GM20431 (cell line): Measurements from ENCODE around the gene S1PR1.
"Not testable (repeated sequence)": the region's sequence is repeated elsewhere in the genome, so short reads cannot be mapped to it uniquely, and the experiment has no call there.

Experiments used
- in situ Hi-C: fragments of 300-500 bp; cut with MseI, MboI; formaldehyde crosslinking; loops from one replicate; pipeline ENCODE4 v1.15.0; 2020; ENCODE audit warnings: low sequenced_read_pairs; ENCODE audit not compliant: unreplicated experiment

The S1PR1 gene

DNA sequence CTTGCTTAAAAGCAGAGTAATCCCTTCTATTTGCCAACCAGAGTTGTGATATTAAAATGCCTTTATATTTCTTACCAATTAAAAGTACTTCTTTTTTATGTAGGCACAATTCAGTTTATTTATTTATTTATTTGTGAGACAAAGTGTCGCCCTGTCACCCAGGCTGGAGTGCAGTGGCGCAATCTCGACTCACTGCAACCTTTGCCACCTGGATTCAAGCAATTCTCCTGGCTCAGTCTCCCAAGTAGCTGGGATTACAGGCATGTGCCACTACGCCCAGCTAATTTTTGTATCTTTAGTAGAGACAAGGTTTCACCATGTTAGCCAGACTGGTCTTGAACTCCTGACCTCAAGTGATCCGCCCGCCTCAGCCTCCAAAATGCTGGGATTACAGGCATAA lies 17.9 kb upstream of the S1PR1 start:
- in situ Hi-C loops: not testable (repeated sequence)

DNA sequence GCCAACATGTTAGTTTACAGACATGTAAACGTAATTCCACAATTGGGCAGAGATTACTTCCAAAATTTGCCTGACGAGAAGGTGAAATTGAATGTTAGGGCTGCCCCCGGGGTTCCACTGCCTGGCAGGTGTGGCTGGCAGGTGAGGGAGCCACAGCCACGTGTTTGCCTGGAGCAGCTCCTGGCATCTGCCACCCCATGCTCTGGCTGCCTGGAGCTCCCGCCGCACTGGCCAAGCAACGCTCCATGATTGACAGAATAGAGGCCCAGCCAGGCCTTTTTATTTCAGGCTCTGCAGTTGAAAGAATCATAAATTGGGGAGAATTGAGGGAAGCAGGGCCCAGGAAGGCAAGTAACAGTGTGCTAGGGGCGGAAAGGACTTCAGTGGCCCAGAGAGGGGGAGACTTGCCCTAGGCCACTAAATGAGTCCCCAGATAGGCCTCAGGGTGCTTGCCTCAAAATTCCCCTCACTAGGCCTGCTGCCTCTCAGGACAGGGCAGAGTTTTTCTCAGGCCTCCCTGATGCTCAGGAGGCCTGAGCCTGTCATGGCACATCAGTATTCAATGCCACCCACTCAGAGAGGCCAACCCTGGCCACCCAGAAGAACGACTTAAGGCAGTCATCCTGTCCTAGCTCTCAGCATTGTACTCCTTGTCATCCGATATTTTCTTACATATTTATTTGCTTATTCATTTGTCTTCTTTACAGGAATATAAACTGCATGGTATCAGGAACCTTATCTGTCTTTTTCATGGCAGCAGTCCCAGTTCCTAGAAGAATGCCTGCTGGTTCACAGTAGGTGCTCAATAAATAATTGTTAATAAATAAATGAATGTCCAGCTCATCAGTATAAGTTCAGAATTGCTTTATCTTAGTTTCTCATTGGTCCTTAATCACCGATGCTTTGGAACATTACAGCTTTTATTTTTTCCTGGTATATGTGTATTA lies 16.6 kb upstream of the S1PR1 start:
- in situ Hi-C loops: no loop called here

DNA sequence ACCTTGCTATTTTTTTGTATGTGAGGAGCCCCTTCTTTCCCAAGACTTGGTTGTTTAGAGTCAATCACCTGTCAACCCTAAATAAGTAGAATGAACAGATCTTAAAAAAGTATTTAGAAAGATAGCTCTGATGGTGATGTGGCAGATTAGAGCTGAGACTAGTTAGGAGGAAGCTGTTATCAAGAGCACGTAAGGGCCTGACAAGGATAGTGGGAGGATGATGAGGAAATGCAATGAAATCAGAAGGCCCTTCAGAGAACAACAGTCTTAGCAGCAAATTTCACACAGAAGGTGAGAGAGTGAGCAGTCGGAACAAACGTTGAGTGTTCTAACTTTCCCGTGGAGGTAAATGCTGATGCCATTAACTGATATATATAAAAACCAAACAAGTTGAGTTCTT lies 15.9 kb upstream of the S1PR1 start:
- in situ Hi-C loops: no loop called here

DNA sequence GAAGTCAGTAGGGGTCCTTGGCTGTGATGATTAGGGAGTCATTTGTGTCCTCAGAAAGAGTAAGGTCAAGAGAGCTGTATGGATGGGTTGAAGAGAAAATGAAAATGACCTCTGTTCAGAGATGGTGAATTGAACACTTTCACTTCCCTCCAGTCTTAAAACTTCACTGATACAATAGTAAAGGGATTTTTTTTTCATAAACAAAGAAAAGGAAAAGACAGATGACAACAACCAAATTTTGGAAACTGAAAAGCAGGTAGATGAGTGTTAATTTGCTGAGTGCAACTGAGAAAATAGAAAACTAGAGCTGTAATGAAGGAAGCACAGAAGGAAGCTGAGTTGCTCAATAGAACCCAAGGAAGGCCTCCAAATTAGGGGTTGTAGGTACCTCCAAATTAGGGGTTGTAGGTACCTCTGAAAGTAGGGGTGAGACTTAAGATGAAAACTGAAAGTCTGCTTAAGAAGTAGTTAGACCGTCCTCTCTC lies 14.8 kb upstream of the S1PR1 start:
- in situ Hi-C loops: no loop called here

DNA sequence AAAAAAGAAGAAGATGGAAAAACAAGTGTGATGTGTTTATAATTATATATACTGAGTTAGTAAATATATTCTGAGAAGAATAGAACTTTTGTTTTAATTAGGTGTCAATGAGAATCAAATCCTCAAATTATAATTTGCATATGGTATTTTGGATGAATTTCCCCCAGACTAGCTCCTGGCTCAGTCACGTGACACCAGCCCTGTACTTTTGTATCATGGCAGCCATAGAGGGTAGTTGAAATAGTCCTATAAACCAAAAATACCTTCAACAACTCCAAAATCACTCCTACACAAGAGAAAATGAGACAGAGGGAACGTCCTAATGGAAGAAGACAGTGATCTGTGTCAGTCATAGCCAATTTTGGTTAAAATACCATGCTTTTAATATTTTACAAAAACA lies 9.0 kb upstream of the S1PR1 start:
- in situ Hi-C loops: no loop called here

DNA sequence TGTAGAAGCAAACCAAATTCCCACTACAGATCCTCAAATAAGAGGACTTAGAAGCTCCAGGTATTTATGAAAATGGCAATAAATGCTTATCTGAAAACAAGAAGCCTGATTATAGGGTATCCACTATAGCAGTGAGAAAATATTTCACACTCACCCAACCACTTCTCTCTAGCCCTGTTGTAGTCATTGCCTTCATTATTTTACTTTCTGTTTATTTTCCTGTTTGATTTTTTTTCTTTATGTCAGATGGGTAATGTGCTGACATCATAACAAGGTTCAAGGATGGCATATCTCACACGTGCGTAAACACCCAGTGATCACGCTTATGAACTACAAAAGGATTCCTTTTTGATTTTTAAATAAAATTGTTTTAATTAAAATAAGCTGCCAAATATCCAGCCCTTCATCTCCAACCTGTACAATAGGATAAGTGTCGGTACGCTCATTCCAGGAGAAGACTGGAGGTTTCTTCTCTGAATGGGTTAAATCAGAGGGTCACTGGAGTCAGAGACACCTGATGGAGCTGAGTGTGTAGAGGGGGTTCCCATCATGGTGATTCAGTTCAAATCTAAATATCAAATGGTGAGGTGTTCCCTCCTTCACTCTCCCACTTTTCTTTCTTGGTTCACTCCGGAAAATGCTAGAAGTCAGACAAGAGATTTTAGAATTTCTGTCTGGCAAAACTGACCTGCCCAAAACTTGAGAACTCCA lies 8.2 kb upstream of the S1PR1 start:
- in situ Hi-C loops: no loop called here

DNA sequence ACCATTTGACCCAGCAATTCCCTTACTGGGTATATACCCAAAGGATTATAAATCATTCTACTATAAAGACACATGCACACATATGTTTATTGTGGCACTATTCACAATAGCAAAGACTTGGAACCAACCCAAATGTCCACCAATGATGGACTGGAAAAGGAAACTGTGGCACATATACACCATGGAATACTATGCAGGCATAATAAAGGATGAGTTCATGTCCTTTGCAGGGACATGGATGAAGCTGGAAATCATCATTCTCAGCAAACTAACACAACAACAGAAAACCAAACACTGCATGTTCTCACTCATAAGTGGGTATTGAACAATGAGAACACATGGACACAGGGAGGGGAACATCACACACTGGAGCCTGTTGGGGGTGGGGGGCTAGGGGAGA lies 4.6 kb upstream of the S1PR1 start:
- in situ Hi-C loops: not testable (repeated sequence)

DNA sequence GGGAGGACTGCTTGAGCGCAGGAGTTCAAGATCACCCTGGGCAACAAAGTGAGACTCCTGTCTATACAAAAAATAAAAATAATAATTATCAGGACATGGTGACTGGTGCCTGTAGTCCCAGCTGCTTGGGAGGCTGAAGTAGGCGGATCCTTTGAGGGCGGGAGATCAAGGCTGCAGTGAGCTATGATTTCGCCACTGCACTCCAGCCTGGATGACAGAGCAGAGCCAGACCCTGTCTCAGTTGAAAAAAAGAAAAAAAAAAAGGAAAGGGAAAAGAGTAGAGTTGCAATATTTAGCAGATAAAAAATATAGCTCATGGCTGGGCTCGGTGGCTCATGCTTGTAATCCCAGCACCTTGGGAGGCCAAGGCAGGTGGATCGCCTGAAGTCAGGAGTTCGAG lies 3.3 kb upstream of the S1PR1 start:
- in situ Hi-C loops: no loop called here

DNA sequence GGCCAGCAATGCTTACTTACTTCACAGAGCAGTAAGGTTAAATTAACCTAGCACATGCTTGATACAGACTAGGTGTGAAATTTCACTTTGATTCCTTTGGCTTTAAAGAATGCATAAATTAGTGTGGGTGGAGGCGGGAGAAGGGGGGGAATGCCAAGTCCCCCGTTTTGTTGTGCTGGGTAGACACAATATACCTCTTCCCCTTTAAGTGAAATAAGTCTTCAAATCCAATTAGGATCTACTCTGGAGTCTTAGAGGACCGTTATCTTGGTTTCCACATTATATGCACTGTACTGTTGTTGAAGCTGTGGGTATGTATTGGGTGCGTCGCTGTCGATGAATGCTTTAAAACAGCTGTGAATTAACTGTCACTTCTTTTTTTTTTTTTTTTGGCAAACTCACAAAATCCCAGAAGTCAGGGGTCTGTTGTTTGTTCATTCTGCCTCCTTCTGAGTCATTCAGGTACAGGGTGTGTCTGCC lies 1.6 kb upstream of the S1PR1 start:
- in situ Hi-C loops: no loop called here

DNA sequence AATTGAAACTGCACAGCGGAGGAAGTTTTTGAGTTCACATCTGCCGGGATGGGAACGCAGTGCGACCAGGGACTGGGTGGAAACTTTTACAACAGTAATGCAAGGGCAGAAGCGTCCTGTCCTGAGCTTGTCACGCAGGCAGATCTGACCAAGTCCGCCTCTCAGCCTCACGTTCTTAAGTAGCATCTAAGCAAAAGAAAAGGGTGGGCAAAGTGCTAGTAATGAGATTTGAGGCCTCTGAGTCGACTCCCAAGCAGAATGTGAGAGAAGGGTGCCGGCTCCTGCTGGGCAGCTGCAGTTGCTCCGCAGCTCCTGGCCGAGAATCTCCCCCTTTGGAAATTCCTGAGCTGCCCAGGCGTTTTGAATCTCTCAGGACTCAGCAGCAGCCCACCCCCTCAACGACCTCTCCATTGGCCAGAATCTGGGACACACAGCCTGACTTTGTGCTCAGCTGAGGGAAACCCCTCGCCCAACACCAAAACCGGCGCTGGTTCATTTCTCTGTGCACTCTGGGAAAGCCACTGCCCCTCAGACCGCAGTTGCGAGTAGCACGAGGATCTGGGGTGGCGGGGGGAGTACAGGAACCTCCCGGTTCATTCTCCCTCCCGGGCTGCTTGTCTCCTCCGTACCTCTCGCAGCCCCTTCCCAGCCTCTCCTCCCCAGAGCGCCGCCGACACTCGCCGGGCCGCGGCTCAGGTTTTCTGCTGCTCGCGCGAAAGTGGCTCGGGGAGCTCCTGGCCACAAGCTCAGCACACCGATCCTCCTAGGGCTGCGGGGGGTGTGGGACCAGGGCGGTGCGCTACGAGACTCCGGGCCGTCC lies 913 bp upstream of the S1PR1 start:
- in situ Hi-C loops: no loop called here

DNA sequence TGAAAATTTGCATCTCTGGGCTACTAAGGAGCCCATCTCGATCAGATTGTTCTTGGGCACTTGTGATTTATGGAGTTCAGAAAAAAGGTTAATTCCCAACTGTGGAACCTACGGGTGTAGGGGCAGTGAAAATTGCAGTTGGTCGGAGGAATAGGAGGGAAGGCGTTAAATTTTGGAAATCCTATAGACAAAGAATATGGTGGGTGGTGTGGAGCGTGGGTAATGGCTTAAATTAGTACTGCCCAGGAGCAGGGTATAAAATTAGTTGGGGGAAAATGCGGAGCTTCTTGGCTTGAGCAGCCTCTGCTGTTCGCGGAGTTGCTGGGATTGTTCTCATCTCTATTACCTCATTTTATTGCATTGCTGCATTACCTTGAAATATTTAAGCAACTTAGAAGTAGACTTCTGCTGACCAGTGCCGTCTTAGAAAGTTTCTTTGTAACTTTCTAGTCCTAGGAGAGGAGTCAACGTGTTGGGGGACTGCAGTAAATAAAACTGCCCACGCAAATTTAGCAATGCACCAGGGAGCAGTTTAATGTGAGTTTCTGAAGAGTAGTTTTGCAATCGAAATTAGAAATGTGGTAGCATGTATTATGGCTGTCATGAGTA lies 514 bp downstream of the S1PR1 start:
- in situ Hi-C loops: no loop called here

DNA sequence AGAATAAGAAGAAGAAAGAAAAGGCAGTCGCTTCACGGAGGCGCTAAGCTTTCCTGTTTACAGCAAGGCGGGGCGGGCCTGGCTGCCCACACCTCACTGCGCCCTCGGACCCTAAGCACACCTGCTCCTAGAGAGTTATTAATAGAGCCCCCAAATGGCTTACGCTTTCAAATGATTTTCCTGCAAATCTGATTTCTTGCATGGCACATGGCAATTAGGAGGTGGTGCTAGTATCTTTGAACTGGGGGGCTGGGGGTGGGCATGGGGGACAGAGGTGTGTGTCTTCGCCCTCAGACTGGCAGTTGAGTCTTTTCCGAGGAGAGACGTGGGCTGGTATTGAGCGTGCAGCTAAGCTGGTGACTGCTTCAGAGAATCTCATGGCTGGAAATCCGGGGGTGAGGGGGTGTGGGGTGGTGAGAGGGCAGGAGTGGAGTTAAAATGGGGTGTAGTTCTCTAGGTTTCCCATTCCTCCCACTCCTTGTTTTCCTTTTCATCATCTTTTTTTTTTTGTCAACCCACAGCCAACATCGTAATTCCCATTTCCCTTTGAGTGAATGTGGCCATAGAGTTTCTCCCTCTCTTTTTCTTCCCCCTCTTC lies 1.3 kb downstream of the S1PR1 start:
- in situ Hi-C loops: no loop called here

DNA sequence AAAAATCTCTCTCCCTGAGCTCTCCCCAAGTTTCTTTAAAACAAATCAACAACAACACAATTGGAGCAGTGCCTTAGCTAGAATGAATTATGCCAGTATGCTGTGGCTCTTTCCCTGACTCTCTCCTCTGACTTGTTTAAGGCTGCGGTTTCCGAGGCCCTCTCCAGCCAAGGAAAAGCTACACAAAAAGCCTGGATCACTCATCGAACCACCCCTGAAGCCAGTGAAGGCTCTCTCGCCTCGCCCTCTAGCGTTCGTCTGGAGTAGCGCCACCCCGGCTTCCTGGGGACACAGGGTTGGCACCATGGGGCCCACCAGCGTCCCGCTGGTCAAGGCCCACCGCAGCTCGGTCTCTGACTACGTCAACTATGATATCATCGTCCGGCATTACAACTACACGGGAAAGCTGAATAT lies 1.9 kb downstream of the S1PR1 start:
- in situ Hi-C loops: no loop called here

DNA sequence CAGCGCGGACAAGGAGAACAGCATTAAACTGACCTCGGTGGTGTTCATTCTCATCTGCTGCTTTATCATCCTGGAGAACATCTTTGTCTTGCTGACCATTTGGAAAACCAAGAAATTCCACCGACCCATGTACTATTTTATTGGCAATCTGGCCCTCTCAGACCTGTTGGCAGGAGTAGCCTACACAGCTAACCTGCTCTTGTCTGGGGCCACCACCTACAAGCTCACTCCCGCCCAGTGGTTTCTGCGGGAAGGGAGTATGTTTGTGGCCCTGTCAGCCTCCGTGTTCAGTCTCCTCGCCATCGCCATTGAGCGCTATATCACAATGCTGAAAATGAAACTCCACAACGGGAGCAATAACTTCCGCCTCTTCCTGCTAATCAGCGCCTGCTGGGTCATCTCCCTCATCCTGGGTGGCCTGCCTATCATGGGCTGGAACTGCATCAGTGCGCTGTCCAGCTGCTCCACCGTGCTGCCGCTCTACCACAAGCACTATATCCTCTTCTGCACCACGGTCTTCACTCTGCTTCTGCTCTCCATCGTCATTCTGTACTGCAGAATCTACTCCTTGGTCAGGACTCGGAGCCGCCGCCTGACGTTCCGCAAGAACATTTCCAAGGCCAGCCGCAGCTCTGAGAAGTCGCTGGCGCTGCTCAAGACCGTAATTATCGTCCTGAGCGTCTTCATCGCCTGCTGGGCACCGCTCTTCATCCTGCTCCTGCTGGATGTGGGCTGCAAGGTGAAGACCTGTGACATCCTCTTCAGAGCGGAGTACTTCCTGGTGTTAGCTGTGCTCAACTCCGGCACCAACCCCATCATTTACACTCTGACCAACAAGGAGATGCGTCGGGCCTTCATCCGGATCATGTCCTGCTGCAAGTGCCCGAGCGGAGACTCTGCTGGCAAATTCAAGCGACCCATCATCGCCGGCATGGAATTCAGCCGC lies 2.5 kb downstream of the S1PR1 start:
- in situ Hi-C loops: no loop called here

DNA sequence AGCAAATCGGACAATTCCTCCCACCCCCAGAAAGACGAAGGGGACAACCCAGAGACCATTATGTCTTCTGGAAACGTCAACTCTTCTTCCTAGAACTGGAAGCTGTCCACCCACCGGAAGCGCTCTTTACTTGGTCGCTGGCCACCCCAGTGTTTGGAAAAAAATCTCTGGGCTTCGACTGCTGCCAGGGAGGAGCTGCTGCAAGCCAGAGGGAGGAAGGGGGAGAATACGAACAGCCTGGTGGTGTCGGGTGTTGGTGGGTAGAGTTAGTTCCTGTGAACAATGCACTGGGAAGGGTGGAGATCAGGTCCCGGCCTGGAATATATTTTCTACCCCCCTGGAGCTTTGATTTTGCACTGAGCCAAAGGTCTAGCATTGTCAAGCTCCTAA lies 3.2 kb downstream of the S1PR1 start:
- in situ Hi-C loops: no loop called here

DNA sequence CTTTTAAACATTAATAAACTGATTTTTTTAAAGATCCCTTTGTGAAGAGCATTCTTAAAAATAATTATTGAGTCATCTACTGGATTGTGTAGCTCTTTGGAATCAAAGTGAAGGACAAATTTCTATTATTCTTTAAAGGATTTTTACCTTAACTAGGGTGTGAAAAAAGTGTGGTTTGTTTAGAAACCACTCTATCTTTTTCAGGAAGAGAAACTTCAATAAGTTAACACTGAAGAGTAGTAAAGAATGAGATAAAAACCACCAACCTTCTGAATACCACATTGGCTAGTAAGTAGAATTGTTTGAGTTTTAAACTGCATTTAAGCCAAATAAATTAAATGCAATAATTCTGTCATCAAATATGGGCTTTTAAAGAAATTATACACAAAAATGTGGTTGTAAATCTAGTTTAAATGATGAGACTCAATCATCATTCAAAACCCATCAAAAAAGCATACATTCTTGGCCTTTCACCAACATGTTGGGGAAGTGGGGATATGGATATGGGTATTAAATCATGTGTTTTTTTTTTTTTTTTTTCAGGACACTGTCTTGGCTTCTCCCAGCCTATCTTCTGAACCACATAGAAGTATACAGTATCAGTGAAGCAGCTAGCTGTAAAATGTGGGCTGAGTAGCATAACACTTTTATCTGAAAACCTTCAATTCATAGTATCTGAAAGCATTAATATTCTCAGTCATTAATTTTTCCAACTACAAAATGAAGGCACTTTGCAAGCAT lies 4.8 kb downstream of the S1PR1 start:
- in situ Hi-C loops: no loop called here

DNA sequence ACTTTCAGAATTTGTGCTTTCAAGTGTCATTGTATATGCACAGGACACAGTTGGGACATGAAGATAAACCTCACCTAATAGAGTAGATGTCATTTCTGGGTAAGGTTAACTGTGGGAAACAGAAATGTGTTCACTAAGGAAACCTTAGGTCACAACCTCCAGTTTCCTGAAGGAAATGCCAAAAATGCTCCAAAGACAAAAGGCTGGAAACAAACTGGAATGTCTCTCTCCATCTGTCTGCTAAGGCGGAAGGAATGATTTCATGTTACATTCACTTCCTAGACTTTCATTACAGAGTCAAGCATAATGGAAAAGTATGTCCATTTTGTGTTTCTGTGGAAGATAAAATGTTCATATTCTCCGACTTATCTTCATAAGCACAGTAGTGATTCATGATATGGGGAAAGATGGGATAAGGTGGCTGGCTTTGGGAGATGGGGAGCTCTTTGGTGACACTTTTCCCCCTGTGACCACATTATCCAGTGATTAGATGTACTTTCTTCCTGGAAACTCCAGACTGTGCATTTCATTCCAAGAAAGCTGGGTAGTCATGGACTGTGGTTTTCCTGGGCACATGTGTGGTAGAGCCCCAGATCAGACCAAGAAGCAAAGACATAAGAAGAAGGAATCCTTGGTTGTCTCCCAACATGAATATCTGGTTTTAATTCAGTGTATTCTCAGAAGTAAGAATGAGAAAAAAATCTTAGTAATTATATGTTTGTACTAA lies 5.7 kb downstream of the S1PR1 start:
- in situ Hi-C loops: no loop called here
